ENCODE measurements around the gene DIAPH1.

GRCh38 chr5:141506381-141507155 lies 112.2 kb downstream of the DIAPH1 start:
- TF ChIP-seq CTCF (IDR thresholded peaks at IDR 0.05) (no peak), ZFX (IDR thresholded peaks at IDR 0.05; ENCODE audit: borderline replicate concordance) (no peak)

All from 22Rv1 (cell line).